Liver (tissue), 9 donors: Measurements from ENCODE around the gene RCSD1. TPM values are rescaled to one million over a fixed set of nuclear protein-coding genes. Genes with fewer than 3 reads are reported as not detected.

Experiments used
- DNase-seq: peaks from one replicate; pipeline ENCODE4 v3.0.0-alpha.2; 2017; ENCODE audit warnings: low spot score
- H3K27ac ChIP-seq, 2 donors: one replicate each; pipeline ENCODE4 v1.7.0; 2013; ENCODE audit warnings: inconsistent platforms in 2 of 2, low read length in 2 of 2, control low read depth in 1 of 2, low read depth in 1 of 2, mild to moderate bottlenecking in 1 of 2
- H3K27me3 ChIP-seq, 4 donors: one replicate each; pipeline versions ENCODE4 v1.6.1 to v1.7.0; 2013; ENCODE audit warnings: low read length in 3 of 4, inconsistent platforms in 1 of 4, mild to moderate bottlenecking in 1 of 4, moderate library complexity in 1 of 4; ENCODE audit not compliant: control insufficient read depth in 4 of 4, insufficient read depth in 4 of 4
- H3K36me3 ChIP-seq, 4 donors: one replicate each; pipeline versions ENCODE4 v1.6.1 to v1.7.0; 2013; ENCODE audit warnings: low read length in 3 of 4, mild to moderate bottlenecking in 3 of 4, low read depth in 1 of 4, moderate library complexity in 1 of 4; ENCODE audit not compliant: control insufficient read depth in 4 of 4, insufficient read depth in 3 of 4
- H3K4me1 ChIP-seq, 4 donors: one replicate each; pipeline versions ENCODE4 v1.6.1 to v1.7.0; 2013; ENCODE audit warnings: low read length in 3 of 4, mild to moderate bottlenecking in 3 of 4, moderate library complexity in 1 of 4; ENCODE audit not compliant: control insufficient read depth in 4 of 4, insufficient read depth in 4 of 4
- H3K4me3 ChIP-seq, 3 donors: one replicate each; pipeline versions ENCODE4 v1.6.1 to v1.7.0; 2013; ENCODE audit warnings: low read length in 3 of 3, control low read depth in 1 of 3, low read depth in 1 of 3, mild to moderate bottlenecking in 1 of 3
- H3K9ac ChIP-seq, 2 donors: one replicate each; pipeline ENCODE4 v1.7.0; 2013; ENCODE audit warnings: low read length in 2 of 2, mild to moderate bottlenecking in 2 of 2, moderate library complexity in 2 of 2, control low read depth in 1 of 2, low read depth in 1 of 2
- H3K9me3 ChIP-seq, 4 donors: one replicate each; pipeline versions ENCODE4 v1.6.1 to v1.7.0; 2013; ENCODE audit warnings: low read length in 3 of 4; ENCODE audit not compliant: control insufficient read depth in 4 of 4
- ATF3 ChIP-seq: IDR thresholded peaks from 2 replicates; pipeline ENCODE4 v1.6.1; 2016; ENCODE audit warnings: antibody characterized with exemption
- CTCF ChIP-seq: fragments of 150-350 bp; IDR thresholded peaks from 2 replicates; pipeline ENCODE4 v1.5.1; 2017; ENCODE audit warnings: improper control_type of control experiment, low read depth, low read length; ENCODE audit not compliant: missing input control
- EGR1 ChIP-seq, 2 donors: IDR thresholded peaks; 2 replicates each; pipeline ENCODE4 v1.6.1; 2016 to 2018; ENCODE audit warnings: antibody characterized with exemption in 2 of 2, low read depth in 2 of 2
- FOXA1 ChIP-seq: IDR thresholded peaks from 2 replicates; pipeline ENCODE4 v1.6.1; 2016; ENCODE audit warnings: antibody characterized with exemption
- FOXA2 ChIP-seq: IDR thresholded peaks from 2 replicates; pipeline ENCODE4 v1.6.1; 2016; ENCODE audit warnings: antibody characterized with exemption
- GABPA ChIP-seq, 2 donors: IDR thresholded peaks in 1 of 2; conservative IDR thresholded peaks in 1 of 2; 2 replicates each; pipeline ENCODE4 v1.6.1; 2016; ENCODE audit warnings: antibody characterized with exemption in 2 of 2, mild to moderate bottlenecking in 1 of 2, moderate library complexity in 1 of 2
- HNF4A ChIP-seq, 2 donors: conservative IDR thresholded peaks; 2 replicates each; pipeline ENCODE4 v1.6.1; 2016; ENCODE audit warnings: antibody characterized with exemption in 2 of 2, mild to moderate bottlenecking in 2 of 2
- HNF4G ChIP-seq: IDR thresholded peaks from 2 replicates; pipeline ENCODE4 v1.6.1; 2016; ENCODE audit warnings: antibody characterized with exemption
- JUND ChIP-seq, 2 donors: IDR thresholded peaks; 2 replicates each; pipeline ENCODE4 v1.6.1; 2016; ENCODE audit warnings: antibody characterized with exemption in 2 of 2
- NR2F2 ChIP-seq: IDR thresholded peaks from 2 replicates; pipeline ENCODE4 v1.6.1; 2016; ENCODE audit warnings: antibody characterized with exemption
- RAD21 ChIP-seq, 2 donors: IDR thresholded peaks; 2 replicates each; pipeline ENCODE4 v1.6.1; 2016; ENCODE audit warnings: antibody characterized with exemption in 2 of 2, mild to moderate bottlenecking in 2 of 2
- RXRA ChIP-seq, 2 donors: IDR thresholded peaks; 2 replicates each; pipeline ENCODE4 v1.6.1; 2017 to 2018; ENCODE audit warnings: antibody characterized with exemption in 2 of 2, mild to moderate bottlenecking in 1 of 2
- SP1 ChIP-seq: IDR thresholded peaks from 2 replicates; pipeline ENCODE4 v1.6.1; 2018; ENCODE audit warnings: antibody characterized with exemption, mild to moderate bottlenecking
- TAF1 ChIP-seq: conservative IDR thresholded peaks from 2 replicates; pipeline ENCODE4 v1.6.1; 2016; ENCODE audit warnings: antibody characterized with exemption, mild to moderate bottlenecking
- YY1 ChIP-seq: IDR thresholded peaks from 2 replicates; pipeline ENCODE4 v1.6.1; 2016; ENCODE audit warnings: antibody characterized with exemption, mild to moderate bottlenecking
- WGBS: extraction: QIAGEN DNeasy Blood & Tissue Kit; methylation state at CpG from one replicate; pipeline ENCODE4 v1.1.7; 2013; 5-methylcytosine and 5-hydroxymethylcytosine counted together
- polyA plus RNA-seq, 2 donors: library from polyadenylated mRNA; stranded (reverse) in 1 of 2; unstranded in 1 of 2; fragments of 200-250 nt in 1 of 2; fragments of >200 nt in 1 of 2; fragmentation: Nextera tagmentation in 1 of 2; extraction: Ambion mirVana in 1 of 2; gene quantifications; one replicate each; pipeline versions ENCODE4 v1.2.1 to v1.2.3, GENCODE V29; 2013 to 2015
- total RNA-seq, 2 donors: library from RNA; depleted of rRNA; stranded (reverse); fragments of >200 nt; gene quantifications; one replicate each; pipeline ENCODE4 v1.2.3, GENCODE V29; 2014
- TF ChIP-seq, protein P1 (sequence below): IDR thresholded peaks from 2 replicates; pipeline ENCODE4 v1.6.1; 2016; ENCODE audit warnings: antibody characterized with exemption, mild to moderate bottlenecking
- TF ChIP-seq, protein P2 (sequence below): IDR thresholded peaks from 2 replicates; pipeline ENCODE4 v1.6.1; 2016; ENCODE audit warnings: antibody characterized with exemption
- TF ChIP-seq, protein P3 (sequence below): IDR thresholded peaks from 2 replicates; pipeline ENCODE4 v1.6.1; 2016; ENCODE audit warnings: antibody characterized with exemption
- donor health status: healthy.
- donor health status: healthy.
- donor health status: healthy.
- donor health status: healthy.
- donor health status: healthy.

Gene RCSD1
- total and polyA plus RNA-seq, 4 donors: 3.1 to 15.0 (median 6.0) TPM

DNA sequence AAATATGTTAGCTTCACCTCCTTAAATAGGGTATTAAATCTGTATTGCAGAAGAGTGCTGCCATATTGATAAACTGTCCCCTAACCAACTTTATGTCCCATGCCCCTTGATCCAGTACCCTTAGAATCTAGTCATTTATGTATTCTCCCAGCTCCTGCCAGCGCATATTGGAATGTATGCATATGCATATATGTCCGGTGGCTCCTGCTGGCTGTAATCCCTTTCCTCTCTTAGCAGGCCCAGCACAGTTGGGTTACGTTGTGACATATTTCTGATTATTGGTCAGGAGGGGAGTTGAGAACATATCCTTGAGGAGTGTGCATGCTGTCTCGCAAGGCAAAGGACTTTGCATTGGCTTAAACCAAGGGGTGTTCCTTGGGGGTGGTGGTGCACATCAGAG is 47.3 kb upstream of the RCSD1 start (continued):
- TF ChIP-seq, protein P1, sequence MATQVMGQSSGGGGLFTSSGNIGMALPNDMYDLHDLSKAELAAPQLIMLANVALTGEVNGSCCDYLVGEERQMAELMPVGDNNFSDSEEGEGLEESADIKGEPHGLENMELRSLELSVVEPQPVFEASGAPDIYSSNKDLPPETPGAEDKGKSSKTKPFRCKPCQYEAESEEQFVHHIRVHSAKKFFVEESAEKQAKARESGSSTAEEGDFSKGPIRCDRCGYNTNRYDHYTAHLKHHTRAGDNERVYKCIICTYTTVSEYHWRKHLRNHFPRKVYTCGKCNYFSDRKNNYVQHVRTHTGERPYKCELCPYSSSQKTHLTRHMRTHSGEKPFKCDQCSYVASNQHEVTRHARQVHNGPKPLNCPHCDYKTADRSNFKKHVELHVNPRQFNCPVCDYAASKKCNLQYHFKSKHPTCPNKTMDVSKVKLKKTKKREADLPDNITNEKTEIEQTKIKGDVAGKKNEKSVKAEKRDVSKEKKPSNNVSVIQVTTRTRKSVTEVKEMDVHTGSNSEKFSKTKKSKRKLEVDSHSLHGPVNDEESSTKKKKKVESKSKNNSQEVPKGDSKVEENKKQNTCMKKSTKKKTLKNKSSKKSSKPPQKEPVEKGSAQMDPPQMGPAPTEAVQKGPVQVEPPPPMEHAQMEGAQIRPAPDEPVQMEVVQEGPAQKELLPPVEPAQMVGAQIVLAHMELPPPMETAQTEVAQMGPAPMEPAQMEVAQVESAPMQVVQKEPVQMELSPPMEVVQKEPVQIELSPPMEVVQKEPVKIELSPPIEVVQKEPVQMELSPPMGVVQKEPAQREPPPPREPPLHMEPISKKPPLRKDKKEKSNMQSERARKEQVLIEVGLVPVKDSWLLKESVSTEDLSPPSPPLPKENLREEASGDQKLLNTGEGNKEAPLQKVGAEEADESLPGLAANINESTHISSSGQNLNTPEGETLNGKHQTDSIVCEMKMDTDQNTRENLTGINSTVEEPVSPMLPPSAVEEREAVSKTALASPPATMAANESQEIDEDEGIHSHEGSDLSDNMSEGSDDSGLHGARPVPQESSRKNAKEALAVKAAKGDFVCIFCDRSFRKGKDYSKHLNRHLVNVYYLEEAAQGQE: no peak
- TF ChIP-seq SP1 (no peak), CTCF (no peak), FOXA1 (no peak), NR2F2 (no peak)

- no peaks in the 10 kb centered on the region for H3K9me3 ChIP-seq
- TF ChIP-seq EGR1 (IDR thresholded peaks at IDR 0.05; ENCODE audit: low read depth in 2 of 2): no peak
- TF ChIP-seq, protein P2, sequence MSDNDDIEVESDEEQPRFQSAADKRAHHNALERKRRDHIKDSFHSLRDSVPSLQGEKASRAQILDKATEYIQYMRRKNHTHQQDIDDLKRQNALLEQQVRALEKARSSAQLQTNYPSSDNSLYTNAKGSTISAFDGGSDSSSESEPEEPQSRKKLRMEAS: no peak
- TF ChIP-seq HNF4G: no peak
- no peak for TF ChIP-seq RXRA (IDR thresholded peaks at IDR 0.05)
- TF ChIP-seq FOXA2: no peak
- no peak for TF ChIP-seq JUND (IDR thresholded peaks at IDR 0.05)
- no peak for TF ChIP-seq TAF1
- no peak for TF ChIP-seq ATF3
- TF ChIP-seq NR2F2: no peak
- TF ChIP-seq SP1: no peak
- TF ChIP-seq, protein P1: no peak
- TF ChIP-seq RAD21 (IDR thresholded peaks at IDR 0.05): no peak
- TF ChIP-seq HNF4A (conservative IDR thresholded peaks at IDR 0.05): no peak
- no peak for TF ChIP-seq FOXA1
- TF ChIP-seq YY1: no peak
- no peak for TF ChIP-seq CTCF
- TF ChIP-seq, protein P3, sequence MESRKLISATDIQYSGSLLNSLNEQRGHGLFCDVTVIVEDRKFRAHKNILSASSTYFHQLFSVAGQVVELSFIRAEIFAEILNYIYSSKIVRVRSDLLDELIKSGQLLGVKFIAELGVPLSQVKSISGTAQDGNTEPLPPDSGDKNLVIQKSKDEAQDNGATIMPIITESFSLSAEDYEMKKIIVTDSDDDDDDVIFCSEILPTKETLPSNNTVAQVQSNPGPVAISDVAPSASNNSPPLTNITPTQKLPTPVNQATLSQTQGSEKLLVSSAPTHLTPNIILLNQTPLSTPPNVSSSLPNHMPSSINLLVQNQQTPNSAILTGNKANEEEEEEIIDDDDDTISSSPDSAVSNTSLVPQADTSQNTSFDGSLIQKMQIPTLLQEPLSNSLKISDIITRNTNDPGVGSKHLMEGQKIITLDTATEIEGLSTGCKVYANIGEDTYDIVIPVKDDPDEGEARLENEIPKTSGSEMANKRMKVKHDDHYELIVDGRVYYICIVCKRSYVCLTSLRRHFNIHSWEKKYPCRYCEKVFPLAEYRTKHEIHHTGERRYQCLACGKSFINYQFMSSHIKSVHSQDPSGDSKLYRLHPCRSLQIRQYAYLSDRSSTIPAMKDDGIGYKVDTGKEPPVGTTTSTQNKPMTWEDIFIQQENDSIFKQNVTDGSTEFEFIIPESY: no peak
- TF ChIP-seq GABPA (IDR thresholded peaks at IDR 0.05 in 1 of 2, conservative IDR thresholded peaks at IDR 0.05 in 1 of 2): no peak
- H3K36me3 ChIP-seq: no peaks in the 10 kb centered on the region
- H3K4me3 ChIP-seq: no peak overlapping the region
- H3K9ac ChIP-seq: no peak overlapping the region
- no peaks in the 10 kb centered on the region for H3K27me3 ChIP-seq
- H3K27ac ChIP-seq: no peak overlapping the region
- H3K4me1 ChIP-seq: no peaks in the 10 kb centered on the region
- WGBS: 92% methylated on average over 3 of the region's 3 CpGs
- DNase-seq: no peak
Measured at GRCh38 chr1:167584581-167584980, 45.5 kb upstream of the RCSD1 start.
